B cell (primary cell): ENCODE results near the gene WDR90. TPM values are rescaled to one million over a fixed set of nuclear protein-coding genes. Genes with fewer than 3 reads are reported as not detected.
A peak's percentile ranks its signal among the peaks of the same experiment; 100 is the strongest.

Experiments
- ATAC-seq: fragments of 200-7000 bp; cut with Tn5 transposase; one replicate; pipeline ENCODE4 v1.10.0; 2021; ENCODE audit warnings: low read depth, mild to moderate bottlenecking, moderate number of reproducible peaks, moderate library complexity
- CTCF ChIA-PET: fragments of 350-600 bp; sonication (Branson Sonifier 250); formaldehyde crosslinking; loops from one replicate; lab custom pipeline; 2021; ENCODE audit warnings: antibody characterized with exemption, inconsistent platforms; lab: Charles Lee
- POLR2A ChIA-PET: fragments of 350-600 bp; sonication (Branson Sonifier 250); formaldehyde crosslinking; loops from one replicate; lab custom pipeline; 2021; ENCODE audit warnings: antibody characterized with exemption; lab: Charles Lee
- DNase-seq: peaks from one replicate; pipeline ENCODE4 v3.0.0; 2013
- H2AFZ ChIP-seq: 2 replicates; pipeline ENCODE4 v1.6.1; 2012; ENCODE audit warnings: mild to moderate bottlenecking, low read depth, low read length; ENCODE audit not compliant: insufficient read depth, poor library complexity, severe bottlenecking
- H3K27ac ChIP-seq, 2 donors: 1 replicate in 1 of 2; 2 replicates in 1 of 2; pipeline ENCODE4 v1.5.1; 2012 to 2013; ENCODE audit warnings: low read length in 2 of 2, mild to moderate bottlenecking in 2 of 2, moderate library complexity in 1 of 2
- H3K27me3 ChIP-seq, 4 experiments: fragments of 200-600 bp in 1 of 4; sonication (generic) in 1 of 4; replicated peaks in 1 of 4; 1 replicate in 2 of 4; 2 replicates in 2 of 4; pipeline versions ENCODE4 v1.6.1 to v1.7.0; 2013 to 2016; ENCODE audit warnings: low read length in 3 of 4, mild to moderate bottlenecking in 2 of 4, mixed read lengths in 1 of 4, moderate library complexity in 1 of 4; ENCODE audit not compliant: insufficient read depth in 4 of 4, control insufficient read depth in 3 of 4; ENCODE audit errors: control extremely low read depth in 1 of 4
- H3K36me3 ChIP-seq, 2 experiments: replicated peaks in 1 of 2; 1 replicate in 1 of 2; 2 replicates in 1 of 2; pipeline versions ENCODE4 v1.6.1 to v1.7.1; 2013; ENCODE audit warnings: low read length in 1 of 2; ENCODE audit not compliant: insufficient read depth in 2 of 2, control insufficient read depth in 1 of 2; ENCODE audit errors: control extremely low read depth in 1 of 2, extremely low read depth in 1 of 2
- H3K4me1 ChIP-seq, 2 donors: fragments of 200-600 bp in 1 of 2; sonication (generic) in 1 of 2; 1 replicate in 1 of 2; 2 replicates in 1 of 2; pipeline versions ENCODE4 v1.5.1 to v1.6.1; 2013 to 2017; ENCODE audit warnings: low read length in 2 of 2; ENCODE audit not compliant: control insufficient read depth in 2 of 2, insufficient read depth in 2 of 2
- H3K4me2 ChIP-seq: replicated peaks from 2 replicates; pipeline ENCODE3; 2012; ENCODE audit warnings: mild to moderate bottlenecking, low read depth, low read length; ENCODE audit not compliant: poor library complexity, severe bottlenecking
- H3K4me3 ChIP-seq, 5 experiments: fragments of 200-600 bp in 1 of 5; sonication (generic) in 1 of 5; 1 replicate in 3 of 5; 2 replicates in 2 of 5; pipeline versions ENCODE4 v1.5.1 to v1.7.0; 2011 to 2016; ENCODE audit warnings: low read length in 4 of 5, mild to moderate bottlenecking in 4 of 5, low read depth in 2 of 5, control low read depth in 1 of 5, moderate library complexity in 1 of 5; ENCODE audit not compliant: insufficient read depth in 1 of 5; ENCODE audit errors: control extremely low read depth in 1 of 5, extremely low read depth in 1 of 5
- H3K79me2 ChIP-seq: fragments of 200-600 bp; sonication (generic); one replicate; pipeline ENCODE4 v1.6.0; 2016; ENCODE audit warnings: low read length; ENCODE audit not compliant: control insufficient read depth, insufficient read depth
- H3K9ac ChIP-seq: fragments of 200-600 bp; sonication (generic); 2 replicates; pipeline ENCODE4 v1.6.1; 2017; ENCODE audit warnings: mild to moderate bottlenecking, low read length, moderate library complexity
- H3K9me3 ChIP-seq, 3 donors: one replicate each; pipeline versions ENCODE4 v1.6.1 to v1.7.1; 2013; ENCODE audit warnings: low read length in 2 of 3; ENCODE audit not compliant: control insufficient read depth in 2 of 3, insufficient read depth in 1 of 3; ENCODE audit errors: control extremely low read depth in 1 of 3
- H4K20me1 ChIP-seq: 2 replicates; pipeline ENCODE4 v1.6.0; 2012; ENCODE audit warnings: mild to moderate bottlenecking, low read length; ENCODE audit not compliant: insufficient read depth, control insufficient read depth, poor library complexity, severe bottlenecking
- H3K27ac Mint-ChIP-seq: one replicate; pipeline ENCODE4 v1.8.0; 2021; ENCODE audit warnings: mixed read lengths
- H3K27me3 Mint-ChIP-seq: one replicate; pipeline ENCODE4 v1.8.0; 2021; ENCODE audit warnings: mixed read lengths
- H3K4me1 Mint-ChIP-seq: one replicate; pipeline ENCODE4 v1.8.0; 2021; ENCODE audit warnings: mixed read lengths
- H3K4me3 Mint-ChIP-seq: one replicate; pipeline ENCODE4 v1.8.0; 2021; ENCODE audit warnings: mixed read lengths
- H3K9me3 Mint-ChIP-seq: one replicate; pipeline ENCODE4 v1.8.0; 2022; ENCODE audit warnings: mixed read lengths; ENCODE audit not compliant: insufficient read depth
- EZH2 ChIP-seq: IDR thresholded peaks from 2 replicates; pipeline ENCODE4 v1.6.1; 2012; ENCODE audit warnings: borderline replicate concordance, low read depth, mild to moderate bottlenecking, moderate library complexity, low read length; ENCODE audit not compliant: insufficient read depth, poor library complexity, severe bottlenecking
- WGBS: methylation state at CpG from one replicate; pipeline ENCODE4 v1.1.5; 2013; ENCODE audit warnings: missing lambda C conversion rate; ENCODE audit not compliant: insufficient coverage; 5-methylcytosine and 5-hydroxymethylcytosine counted together
- intact Hi-C: fragments of 100-400 bp; cut with micrococcal nuclease; formaldehyde crosslinking; loops from one replicate; pipeline ENCODE4 v1.10.0; 2022
- polyA plus RNA-seq: library from polyadenylated mRNA; depleted of rRNA; stranded (reverse); fragments of >200 nt; gene quantifications from 2 replicates; pipeline ENCODE4 v1.2.3, GENCODE V29; 2012
- total RNA-seq, 2 donors: library from RNA; stranded (reverse); fragments of 120-200 nt in 1 of 2; gene quantifications; 1 replicate in 1 of 2; 2 replicates in 1 of 2; pipeline versions ENCODE4 v1.2.3 to v1.2.4, GENCODE V29; 2013 to 2022
- TF ChIP-seq, protein P1 (sequence below): fragments of 200-600 bp; IDR thresholded peaks from one replicate; pipeline ENCODE4 v1.8.0; 2022; ENCODE audit warnings: antibody characterized with exemption, mild to moderate bottlenecking

Gene WDR90
- total and polyA plus RNA-seq, 2 donors (not counting 1 experiment from before 2014, with no cell fraction given): 23.1 to 34.7 TPM

DNA sequence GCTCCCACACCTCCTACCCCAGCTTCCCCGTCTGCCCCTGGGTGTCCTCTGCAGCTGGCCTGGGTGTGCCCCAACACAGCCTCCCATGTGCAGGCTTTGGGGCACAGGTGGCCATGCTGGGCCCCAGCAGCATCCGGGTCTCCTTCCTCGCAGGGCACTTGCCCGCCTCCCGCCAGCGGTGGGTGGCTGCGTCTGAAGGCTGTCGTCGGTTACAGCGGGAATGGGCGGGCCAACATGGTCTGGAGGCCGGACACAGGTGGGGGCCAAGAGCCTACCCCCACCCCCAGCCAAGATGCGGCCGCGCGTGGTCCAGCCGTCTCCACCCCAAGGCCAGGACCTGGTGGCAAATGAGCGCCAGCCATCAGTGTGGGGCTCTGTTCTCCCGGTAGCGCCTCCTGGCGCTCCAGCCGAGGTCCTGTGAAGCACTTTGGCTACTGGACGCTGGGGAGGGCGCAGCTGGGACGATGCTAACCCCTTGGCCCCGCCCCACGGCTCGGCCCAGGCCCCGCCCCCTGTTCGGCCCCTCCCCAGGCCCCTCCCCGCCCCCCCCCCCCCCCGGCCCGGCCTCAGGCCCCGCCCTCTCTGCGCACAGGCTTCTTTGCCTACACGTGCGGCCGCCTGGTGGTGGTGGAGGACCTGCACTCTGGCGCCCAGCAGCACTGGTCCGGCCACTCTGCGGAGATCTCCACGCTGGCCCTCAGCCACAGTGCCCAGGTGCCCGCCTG, 11.5 kb downstream of the WDR90 start:
- Mint-ChIP-seq H3K4me3 (peak overlapping the region; percentile 52), H3K9me3 (no peaks in the 10 kb centered on the region), H3K27ac (peak overlapping the region; percentile 56), H3K4me1 (peaks cover 10% of the 10 kb centered on the region), H3K27me3 (no peaks in the 10 kb centered on the region)
- Histone ChIP-seq H3K36me3 (no peaks in the 10 kb centered on the region), H4K20me1 (no peaks in the 10 kb centered on the region), H3K9me3 (no peaks in the 10 kb centered on the region), H3K27ac (peak overlapping the region in 1 of 2 donors; percentile 43), H3K4me2 (peak overlapping the region; percentile 78), H3K9ac (peak overlapping the region; percentile 32), H3K27me3 (no peaks in the 10 kb centered on the region), H3K4me1 (peaks cover 10 to 17% of the 10 kb centered on the region in 2 donors), H3K4me3 (peak overlapping the region in 4 of 5 experiments; percentile 9 to 35 (median 24)), H3K79me2 (no peaks in the 10 kb centered on the region), H2AFZ (peak overlapping the region; percentile 78)
- TF ChIP-seq, protein P1, sequence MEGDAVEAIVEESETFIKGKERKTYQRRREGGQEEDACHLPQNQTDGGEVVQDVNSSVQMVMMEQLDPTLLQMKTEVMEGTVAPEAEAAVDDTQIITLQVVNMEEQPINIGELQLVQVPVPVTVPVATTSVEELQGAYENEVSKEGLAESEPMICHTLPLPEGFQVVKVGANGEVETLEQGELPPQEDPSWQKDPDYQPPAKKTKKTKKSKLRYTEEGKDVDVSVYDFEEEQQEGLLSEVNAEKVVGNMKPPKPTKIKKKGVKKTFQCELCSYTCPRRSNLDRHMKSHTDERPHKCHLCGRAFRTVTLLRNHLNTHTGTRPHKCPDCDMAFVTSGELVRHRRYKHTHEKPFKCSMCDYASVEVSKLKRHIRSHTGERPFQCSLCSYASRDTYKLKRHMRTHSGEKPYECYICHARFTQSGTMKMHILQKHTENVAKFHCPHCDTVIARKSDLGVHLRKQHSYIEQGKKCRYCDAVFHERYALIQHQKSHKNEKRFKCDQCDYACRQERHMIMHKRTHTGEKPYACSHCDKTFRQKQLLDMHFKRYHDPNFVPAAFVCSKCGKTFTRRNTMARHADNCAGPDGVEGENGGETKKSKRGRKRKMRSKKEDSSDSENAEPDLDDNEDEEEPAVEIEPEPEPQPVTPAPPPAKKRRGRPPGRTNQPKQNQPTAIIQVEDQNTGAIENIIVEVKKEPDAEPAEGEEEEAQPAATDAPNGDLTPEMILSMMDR: peak; percentile 57
- TF ChIP-seq EZH2: no peak
- DNase-seq (peak; percentile 81), ATAC-seq (peak; percentile 90)
- POLR2A ChIA-PET: interaction anchor here (1.0 to 1.7 kb wide), 2 partner anchors 11 to 276 kb away, joined by 5 to 6 read pairs; partner anchors contain the start of gene WDR90
- CTCF ChIA-PET: interaction anchor here (0.7 to 1.4 kb wide), 2 partner anchors 24 to 81 kb away, joined by 4 to 6 read pairs (median 5); partner anchors contain the start of gene METTL26
- intact Hi-C loops: loop anchor here (1.0 to 2.0 kb wide), 4 partner anchors 11 to 81 kb away; partner anchors contain the start of genes JMJD8 and WDR90
- WGBS: 27% methylated on average over 29 of the region's 43 CpGs
